GM19035 (cell line): ENCODE results near the gene ADIPOR2.
A peak's percentile ranks its signal among the peaks of the same experiment; 100 is the strongest.

ENCODE experiments used
- ATAC-seq: cut with Tn5 transposase; IDR thresholded peaks from one replicate; pipeline ENCODE4 v1.9.1; 2021; ENCODE audit not compliant: unreplicated experiment

The ADIPOR2 gene, protein sequence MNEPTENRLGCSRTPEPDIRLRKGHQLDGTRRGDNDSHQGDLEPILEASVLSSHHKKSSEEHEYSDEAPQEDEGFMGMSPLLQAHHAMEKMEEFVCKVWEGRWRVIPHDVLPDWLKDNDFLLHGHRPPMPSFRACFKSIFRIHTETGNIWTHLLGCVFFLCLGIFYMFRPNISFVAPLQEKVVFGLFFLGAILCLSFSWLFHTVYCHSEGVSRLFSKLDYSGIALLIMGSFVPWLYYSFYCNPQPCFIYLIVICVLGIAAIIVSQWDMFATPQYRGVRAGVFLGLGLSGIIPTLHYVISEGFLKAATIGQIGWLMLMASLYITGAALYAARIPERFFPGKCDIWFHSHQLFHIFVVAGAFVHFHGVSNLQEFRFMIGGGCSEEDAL

DNA sequence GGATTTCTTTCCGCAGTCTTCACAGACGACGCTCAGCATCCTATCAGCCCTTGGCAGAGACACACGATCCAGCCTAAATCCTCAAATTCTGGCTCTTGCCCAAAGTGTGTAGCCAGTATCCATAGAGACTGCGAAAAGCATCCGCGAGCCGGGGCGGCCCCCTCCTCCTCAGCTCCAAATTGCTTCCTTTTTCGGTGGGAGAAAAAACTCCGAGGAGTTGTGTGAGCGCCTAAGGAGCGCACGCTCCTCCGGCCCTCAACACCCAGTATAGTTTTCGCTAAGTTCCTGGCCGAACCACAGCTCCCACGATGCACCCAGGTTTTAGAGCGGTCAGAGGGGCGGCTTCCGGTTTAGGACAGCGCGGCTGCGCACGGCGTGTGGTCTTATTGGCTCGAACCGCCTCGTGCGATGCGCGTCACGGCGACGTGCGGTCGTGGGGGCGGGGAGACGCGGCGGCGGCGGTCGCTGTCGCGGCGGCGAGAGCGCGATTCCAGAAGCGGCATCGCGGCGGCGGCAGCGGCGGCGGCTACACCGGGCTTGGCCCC is at the start of gene ADIPOR2:
Gene ADIPOR2 (plus strand): TSS at position 493 of the 545 bp plus-strand sequence. CDS start 63,274 bp downstream, outside the sequence.
- peak; percentile 92 for ATAC-seq

DNA sequence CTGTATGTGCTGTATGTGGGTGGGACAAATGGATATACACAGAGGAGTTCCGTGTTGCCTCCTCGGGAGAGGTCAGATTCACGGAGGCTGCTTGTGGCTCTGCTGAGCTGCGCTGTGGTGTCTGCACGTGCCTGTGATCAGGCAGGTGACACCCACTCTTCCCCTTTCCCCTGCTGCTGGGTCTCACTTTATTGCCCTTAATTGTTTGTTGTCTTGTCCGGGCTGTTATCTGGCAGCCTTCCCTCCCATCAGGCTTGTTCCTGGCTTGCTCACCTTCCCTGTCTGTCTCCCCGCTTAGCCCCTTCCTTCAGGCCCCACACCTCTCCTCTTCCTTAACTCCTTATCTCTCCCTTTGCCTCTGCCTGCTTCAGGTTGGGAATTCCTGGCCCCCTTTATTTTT is 48.4 kb upstream of the ADIPOR2 start:
- ATAC-seq: no peak

DNA sequence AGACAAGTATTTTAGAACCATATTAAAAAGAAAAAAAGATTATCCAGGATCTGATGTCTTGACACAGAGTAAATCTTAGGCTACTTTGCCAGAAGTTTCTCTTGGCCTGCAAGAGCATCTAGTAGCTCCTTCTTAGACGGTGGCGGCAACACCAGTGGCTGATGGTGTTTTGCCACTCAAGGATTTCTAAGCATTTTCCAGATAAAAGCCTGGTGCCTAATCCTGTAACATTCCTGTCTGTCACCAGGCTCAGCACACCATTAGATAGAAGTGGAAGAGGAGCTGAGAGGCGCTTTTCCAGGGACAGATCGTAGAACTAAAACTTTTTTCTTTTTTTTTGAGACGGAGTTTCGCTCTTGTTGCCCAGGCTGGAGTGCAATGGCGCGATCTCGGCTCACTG is 47.8 kb upstream of the ADIPOR2 start:
- no peak for ATAC-seq

DNA sequence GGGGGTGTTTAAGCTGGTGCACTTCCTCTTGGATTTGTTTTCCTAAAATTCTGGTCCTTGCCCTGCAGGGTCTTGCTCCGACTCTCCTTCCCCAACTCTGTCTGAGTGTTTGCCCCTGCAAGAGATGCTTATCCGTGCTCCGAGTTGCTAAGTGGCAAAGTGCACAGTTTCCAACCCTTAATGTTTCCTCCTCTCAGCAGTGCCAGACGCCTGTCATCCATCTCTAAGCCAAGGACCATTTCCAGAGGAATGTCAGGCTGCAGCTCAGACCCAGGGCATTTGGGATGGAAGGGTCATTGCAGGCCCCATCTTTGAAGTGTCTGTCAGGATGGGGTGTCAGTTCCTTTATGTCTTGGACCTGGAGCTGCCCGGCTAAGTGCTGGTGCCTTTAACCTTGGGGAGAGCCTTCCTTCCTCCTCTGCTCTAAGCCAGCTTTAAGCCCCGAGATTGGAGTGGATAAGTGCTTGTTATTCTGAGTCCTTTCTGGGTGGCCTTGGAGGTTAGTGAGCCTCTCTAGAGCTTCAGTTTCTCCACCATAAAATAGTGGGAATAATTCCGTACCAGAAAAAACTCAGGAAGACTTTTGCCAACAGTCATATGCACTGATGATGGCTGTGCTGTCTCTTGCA is 46.9 kb upstream of the ADIPOR2 start:
- ATAC-seq: no peak

DNA sequence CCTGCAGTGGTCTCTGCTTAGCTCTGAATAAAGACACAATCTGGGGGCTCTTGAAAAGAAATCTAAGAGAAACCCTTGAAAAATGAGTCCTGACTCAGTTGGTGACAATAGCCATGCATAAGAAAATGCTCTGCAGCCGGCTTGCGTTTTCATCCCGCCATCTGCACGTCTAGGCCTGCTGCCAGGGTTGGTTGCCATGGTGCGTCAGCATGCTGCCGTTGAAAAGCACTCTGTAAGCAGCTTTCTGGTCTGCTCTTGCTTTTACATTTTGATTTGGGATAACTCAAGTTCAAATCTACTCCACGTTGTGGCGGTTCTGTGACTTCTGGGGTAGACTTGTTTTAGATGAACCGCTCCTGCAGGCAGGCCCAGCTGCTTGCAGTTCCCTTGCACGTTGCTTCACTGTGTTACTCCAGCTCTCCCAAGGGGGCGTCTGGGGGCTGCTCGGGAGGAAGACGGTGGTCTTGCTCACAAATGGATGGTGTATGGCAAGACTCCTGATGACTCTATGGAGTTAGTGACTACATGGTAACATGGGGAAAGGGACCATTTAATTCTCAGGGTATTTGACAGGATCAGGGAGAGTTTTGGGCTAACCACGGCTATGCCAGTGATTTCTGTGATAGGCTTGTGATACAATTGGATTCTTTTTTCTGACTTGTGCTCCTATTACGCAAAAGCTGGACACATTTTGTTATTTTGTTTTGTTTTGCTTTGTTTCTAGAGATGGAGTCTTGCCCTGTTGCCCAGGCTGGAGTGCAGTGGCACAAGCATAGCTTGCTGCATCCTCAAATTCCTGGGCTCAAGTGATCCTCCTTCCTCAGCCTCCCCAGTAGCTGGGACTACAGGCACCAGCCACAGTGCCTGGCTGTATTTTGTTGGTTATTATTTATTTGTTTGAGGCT is 46.1 kb upstream of the ADIPOR2 start:
- ATAC-seq: no peak

DNA sequence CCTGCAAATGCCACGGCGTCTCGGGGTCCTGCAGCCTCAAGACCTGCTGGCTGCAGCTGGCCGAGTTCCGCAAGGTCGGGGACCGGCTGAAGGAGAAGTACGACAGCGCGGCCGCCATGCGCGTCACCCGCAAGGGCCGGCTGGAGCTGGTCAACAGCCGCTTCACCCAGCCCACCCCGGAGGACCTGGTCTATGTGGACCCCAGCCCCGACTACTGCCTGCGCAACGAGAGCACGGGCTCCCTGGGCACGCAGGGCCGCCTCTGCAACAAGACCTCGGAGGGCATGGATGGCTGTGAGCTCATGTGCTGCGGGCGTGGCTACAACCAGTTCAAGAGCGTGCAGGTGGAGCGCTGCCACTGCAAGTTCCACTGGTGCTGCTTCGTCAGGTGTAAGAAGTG is 45.1 kb upstream of the ADIPOR2 start:
- no peak for ATAC-seq

DNA sequence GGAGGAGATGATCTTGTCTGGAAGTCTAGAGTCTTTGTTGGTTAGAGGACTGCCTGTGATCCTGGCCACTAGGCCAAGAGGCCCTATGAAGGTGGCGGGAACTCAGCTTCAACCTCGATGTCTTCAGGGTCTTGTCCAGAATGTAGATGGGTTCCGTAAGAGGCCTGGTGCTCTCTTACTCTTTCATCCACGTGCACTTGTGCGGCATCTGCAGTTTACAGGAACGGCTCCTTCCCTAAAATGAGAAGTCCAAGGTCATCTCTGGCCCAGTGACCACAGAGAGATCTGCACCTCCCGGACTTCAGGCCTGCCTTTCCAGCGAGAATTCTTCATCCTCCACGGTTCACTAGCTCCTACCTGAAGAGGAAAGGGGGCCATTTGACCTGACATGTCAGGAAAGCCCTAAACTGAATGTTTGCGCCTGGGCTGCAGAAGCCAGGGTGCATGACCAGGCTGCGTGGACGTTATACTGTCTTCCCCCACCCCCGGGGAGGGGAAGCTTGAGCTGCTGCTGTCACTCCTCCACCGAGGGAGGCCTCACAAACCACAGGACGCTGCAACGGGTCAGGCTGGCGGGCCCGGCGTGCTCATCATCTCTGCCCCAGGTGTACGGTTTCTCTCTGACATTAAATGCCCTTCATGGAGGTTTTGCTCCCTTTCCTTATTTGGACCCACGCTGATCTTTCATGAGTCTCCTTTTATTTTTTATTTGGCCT is 44.1 kb upstream of the ADIPOR2 start:
- no peak for ATAC-seq

DNA sequence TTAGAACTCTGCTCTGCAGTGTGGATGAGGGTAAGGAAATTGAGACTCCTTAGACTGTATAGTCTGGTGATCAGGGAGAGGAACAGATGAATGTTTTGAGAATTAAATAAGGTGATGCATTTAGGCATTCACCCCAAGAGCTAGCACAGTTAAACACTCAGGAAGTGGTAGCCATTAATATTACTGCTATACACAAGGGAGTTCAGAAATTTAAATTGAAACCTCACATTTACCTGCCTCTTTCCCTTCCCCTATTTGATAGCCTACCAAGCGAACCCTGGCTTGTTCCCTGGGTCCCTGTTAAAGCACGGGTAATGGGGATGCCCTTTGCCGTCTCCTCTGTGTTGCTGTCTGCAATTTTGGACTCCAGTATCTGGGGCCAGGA is 43.6 kb upstream of the ADIPOR2 start:
- no peak for ATAC-seq

DNA sequence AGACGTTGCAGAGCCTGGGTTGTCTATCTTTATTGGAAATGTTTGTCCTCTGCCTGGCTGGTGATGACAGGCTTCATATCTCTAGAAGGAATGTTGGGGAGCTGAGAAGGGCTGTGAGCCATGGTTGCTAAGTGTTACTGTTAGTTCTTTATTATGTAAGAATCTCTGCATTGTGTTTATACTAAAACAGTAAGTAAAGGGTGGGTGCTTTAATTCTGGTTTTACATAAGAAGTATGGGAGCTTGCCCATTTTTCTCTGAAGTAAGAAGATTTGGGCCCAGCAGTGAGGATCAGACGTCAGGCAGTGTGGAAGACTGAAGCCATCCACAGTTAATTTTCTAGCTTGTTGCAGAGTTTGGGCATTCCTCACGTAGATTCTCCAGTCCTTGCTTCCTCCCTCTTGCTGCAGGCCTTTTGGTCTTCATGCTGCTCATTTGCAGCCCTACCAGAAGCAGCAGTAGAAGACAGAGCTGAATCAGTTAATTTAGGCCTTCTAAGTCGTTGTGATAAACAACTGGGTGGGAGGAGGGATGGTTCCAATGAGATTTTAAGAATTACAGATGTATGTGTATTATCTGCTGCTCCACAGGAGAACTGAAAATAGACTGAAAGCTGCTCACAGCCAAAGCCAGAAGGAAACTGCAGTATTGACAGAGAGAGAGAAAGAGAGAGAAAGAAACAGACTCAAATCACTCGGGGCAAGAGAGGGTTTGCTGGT is 40.5 kb upstream of the ADIPOR2 start:
- ATAC-seq: no peak

DNA sequence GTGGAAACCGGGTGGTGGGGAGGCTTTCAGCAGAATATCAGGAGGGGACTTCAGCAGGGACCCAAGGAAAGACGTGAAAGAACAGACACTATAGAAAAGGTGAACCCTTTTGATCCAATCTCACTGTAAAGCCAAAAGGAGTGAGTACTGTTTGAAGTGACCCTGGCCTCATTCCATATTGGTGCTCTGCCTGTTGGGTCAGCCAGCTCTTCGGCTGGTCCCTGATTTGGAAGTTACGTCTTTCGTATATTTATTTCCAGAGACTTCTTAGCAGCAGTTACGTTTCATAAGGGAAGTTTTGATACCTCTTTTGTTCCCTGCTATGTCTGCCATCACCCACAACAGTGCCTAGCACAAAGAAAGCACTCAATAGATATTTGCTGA is 39.9 kb upstream of the ADIPOR2 start:
- no peak for ATAC-seq

DNA sequence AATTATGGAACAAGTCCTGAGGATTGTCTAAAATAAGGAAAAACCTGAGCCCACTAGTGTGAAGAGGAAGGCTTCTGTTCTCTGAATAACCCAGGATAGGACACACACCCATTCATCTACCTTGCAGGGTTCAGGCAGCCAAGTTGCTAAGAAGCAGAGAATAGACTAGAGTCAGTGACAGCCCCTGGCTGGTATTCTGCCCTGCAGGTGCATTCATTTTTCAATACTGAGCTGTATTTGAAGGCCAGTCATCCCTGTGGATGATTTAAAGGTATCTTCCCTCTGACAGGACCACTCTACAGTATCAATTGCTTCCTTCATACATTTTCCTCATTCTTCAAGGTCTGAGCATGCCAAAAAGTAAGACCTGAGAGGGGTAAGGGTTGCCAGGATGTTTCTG is 38.9 kb upstream of the ADIPOR2 start:
- ATAC-seq: no peak

DNA sequence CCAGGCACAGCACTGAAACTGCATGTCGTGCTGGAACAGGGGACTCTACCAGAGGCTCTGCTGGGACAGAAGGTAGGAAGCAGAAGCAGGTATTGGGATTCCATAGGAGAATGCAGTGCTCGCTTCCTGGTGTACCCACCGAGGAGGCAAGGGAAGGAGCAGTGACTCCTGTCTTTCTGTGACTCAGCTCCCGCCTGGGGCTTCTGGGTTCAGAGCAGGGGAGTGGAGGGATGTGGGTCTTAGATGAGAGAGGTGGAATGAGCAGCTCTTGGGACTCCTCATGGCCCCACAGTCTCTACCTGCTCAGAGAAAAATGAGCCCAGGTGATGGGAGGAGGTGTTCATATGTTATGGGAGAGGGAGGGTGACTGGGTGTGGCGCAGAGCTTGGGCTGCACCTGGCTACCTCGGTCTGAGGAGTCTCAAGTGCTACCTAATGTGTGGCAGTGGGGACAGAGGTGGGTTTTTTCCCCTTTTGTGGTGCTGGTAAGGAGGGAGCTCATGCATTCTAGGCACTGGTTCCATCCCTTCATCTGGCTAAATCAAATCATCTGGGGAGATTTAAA is 35.6 kb upstream of the ADIPOR2 start:
- no peak for ATAC-seq

DNA sequence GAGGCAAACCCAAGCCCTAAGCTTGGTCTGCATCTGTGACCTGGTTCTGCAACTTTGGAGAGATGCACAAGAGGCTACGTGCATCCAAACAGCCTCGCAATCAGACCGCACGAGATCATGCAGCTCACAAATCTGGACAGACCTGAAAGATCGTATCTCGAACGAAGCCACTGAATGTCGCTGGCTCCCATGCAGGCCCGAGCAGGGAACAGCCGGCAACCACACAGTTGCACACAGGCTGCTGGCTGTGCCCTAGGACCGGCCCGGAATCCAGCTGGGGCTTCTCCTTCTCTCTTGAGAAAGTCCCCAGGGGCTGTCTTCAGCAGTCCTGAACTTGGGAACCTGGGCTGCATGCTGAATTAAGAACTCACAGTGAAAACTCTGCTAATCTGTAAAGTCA is 34.0 kb upstream of the ADIPOR2 start:
- no peak for ATAC-seq

DNA sequence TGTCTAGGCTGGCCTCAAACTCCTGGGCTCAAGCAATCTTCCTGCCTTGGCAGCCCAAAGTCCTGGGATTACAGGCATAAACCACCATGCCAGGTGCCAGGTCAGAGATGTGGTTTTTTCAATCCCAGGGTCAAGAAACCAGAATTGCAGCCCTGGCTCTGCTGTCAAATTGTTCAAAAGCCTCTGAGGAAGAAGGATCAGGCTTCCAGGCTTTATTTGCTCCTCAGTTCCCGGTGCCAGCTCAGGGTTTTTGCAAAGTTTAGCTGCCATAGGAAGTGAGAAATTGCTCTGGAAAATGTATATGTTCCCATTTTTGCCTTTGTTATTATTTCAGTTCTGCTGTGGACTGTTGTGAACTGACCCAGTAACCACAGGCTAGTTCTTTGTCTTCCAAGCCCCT is 33.2 kb upstream of the ADIPOR2 start:
- ATAC-seq: no peak

DNA sequence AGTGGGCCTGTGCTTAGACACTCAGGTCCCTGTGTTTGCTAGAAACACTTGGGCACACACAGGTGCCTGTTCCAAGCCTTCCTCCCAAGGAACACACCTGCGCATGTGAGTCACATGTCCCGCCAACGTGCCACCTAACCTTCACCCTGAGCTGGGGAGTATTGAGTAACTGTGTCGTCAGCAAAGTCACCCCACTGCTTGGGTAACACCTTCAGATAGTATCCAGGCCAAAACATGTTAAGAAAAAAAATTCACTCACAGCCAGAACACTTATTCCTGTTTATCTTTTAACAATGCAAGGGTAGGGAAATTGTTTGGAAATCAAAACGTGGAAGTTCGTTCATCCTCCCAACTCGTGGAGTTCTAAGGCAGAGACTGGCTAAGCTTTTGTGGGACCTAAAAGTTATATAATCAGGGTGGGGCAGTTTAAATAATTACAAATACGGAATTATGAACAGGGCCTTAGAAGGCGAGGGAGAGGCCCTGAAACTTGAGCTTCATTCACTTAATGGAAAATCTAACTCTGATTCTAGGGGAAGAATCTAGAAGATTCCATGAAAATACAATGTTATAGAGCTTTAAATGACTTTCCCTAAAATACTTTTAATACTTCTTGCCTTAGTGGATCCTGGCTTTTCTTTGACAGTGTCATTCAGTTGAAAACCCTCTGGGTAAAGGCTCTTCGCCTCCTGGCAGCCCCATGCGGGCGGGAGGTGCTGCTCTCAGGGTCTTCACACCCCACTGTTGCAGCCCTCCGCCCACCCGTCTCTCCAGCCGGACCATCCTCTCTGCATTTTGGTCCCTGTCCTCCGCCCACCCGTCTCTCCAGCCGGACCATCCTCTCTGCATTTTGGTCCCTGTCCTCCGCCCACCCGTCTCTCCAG is 30.3 kb upstream of the ADIPOR2 start:
- ATAC-seq: no peak

DNA sequence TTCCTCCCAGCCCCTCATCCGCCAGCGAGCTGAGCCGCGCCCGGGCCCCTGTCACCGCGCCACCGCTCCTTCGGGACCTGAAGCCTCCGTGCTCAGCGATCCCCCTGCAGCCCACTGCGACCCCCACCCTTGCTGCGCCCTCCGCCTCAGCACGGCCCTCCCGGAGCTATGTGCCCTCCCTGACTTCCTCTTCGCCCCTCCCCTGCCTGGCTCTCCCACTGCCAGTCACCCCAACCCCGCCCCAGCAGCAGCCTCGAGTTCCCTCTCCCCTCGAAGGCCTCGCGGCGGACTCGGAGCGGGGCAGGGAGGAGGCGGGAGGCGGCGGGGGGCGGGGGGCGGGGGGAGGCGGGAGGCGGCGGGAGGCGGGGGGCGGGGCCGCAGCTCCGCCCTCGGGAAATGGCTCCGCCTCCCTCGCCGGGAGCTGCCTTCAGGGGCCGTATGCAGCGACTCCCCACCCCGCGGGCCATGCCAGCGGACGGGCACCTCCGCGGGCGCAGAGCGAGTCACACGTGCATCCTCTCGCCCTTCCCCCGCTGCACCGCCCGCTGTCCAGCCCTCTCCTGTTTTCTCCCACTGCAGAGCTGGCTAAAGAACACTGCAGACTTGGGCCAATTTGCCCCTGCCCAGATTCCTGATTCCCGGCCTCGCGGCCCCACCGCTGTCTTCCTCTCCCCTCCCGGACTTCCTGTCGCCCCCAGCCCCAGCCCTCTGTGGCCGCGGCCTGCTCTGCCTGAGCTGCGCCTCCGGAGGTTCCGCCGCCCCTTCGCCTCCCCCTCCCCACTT is 29.1 kb upstream of the ADIPOR2 start:
- peak; percentile 69 for ATAC-seq

DNA sequence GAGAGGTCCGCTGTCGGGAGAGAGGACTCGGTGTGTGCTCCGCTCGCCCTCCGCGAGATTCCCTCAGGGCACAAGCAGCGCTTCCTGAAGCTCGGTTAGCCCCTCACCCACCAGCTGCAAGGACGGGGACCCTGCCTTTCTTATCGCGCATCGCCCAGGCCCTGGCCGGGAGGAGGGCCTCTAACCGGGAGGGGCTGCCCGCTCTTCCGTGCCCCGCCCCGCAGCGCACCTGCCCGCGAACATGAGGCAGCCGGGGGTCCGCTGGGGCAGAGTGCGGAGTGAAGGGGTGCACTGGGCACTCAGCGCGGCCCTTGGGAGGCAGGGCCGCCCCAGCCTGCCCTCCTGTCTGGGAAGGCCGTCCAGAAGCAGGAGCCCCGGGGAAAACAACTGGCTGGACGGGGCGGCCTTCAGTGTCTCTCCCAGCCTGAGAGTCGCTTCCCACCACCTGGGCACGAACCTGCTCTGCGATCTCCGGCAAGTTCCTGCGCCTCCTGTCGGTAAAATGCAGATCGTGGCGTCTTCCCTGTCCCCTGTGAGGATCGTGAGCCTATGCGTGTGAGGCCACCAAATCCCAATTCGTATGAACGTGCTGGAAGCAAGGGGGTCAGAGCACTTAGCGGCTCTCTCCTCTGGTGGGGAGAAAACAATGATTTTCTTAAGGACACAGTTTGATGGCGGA is 28.0 kb upstream of the ADIPOR2 start:
- no peak for ATAC-seq
